HG02943 (cell line): ENCODE data around the gene OSGIN1.

Experiments used
- ATAC-seq: cut with Tn5 transposase; IDR thresholded peaks from one replicate; pipeline ENCODE4 v1.9.1; 2021; ENCODE audit warnings: mild to moderate bottlenecking, low read depth, moderate library complexity; ENCODE audit not compliant: unreplicated experiment

Gene OSGIN1, protein sequence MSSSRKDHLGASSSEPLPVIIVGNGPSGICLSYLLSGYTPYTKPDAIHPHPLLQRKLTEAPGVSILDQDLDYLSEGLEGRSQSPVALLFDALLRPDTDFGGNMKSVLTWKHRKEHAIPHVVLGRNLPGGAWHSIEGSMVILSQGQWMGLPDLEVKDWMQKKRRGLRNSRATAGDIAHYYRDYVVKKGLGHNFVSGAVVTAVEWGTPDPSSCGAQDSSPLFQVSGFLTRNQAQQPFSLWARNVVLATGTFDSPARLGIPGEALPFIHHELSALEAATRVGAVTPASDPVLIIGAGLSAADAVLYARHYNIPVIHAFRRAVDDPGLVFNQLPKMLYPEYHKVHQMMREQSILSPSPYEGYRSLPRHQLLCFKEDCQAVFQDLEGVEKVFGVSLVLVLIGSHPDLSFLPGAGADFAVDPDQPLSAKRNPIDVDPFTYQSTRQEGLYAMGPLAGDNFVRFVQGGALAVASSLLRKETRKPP

DNA sequence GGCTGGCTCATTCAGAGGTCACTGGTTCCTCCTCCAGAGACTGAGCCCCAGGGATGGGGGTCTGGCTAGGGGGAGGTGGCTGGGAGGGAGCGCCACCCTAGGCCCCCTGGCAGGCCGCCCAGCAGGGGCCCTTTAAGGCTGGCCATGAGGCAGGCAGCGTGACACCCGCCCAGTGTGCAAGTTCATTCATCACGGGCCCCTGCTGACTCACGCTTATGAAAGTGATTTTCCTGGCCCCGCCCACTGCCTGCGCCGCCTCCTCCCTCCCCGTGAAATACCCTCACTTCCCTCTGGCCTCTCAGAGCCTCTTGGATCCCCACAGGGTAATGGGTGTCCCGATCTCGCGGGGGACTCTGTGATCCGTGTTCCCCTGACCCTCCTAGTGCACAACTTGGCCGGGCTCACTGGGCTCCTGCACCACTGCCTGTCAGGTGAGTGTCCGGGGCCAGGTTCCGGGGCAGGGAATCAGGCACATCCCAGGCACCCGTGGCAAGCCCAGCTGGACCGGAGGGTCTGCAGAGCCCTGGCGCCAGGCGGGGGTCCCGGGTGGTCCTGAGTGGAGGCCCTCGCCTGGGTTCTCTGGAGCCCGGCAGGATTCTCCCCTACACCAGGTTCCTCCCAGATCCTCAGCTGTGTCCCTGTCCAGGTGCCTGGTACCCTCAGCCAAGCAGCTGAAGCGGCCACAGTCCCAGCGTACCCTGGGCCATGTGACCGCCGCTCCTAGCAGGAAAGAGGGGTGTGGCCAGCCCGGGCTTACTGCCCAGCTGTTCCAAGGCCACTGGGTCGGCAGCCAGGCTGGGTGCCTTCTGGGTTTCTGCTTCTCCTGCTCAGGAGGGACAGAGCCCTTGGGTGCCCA is at the start of gene OSGIN1:
Gene OSGIN1 (plus strand): TSS at position 301 of the 856 bp plus-strand sequence. CDS start 4,432 bp downstream, outside the sequence.
- ATAC-seq, result no peak

DNA sequence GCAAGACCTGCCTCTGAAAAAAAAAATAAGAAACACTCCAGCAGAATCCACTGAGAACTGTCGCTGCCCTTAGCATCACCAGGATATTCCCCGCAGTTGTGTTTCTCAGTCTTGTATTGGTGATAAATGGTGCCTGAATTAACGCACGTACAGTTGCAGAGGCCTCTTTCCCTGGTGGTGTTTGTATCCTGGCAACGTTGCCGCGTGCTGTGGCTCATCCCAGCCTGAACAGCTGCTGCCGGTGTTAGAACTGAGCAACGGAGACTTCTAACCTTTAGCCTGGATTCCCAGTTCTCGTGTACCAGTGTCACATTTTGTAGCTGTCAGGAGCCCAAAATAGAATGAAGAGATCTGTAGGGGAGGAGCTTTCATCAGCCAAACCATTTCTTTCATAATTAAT is 49.3 kb upstream of the OSGIN1 start:
- no peak for ATAC-seq

DNA sequence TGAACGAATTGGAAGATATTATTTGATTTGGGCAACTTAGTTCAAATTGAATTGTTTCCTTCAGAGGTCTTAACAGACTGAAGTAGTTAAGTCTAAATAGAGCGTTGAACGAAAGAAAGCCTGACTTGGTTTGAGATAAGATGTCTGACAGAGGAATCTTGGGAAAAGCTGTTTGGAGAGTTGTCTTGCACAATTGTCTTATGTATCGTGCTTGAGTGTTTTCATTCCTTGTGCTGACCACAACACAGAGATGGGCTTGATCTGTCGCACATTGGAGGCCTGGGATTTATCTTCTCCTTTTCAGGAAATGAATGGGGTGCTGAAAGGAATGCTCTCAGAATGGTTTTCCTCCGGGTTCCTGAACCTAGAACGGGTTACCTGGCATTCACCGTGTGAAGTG is 46.4 kb upstream of the OSGIN1 start:
- ATAC-seq, result no peak

DNA sequence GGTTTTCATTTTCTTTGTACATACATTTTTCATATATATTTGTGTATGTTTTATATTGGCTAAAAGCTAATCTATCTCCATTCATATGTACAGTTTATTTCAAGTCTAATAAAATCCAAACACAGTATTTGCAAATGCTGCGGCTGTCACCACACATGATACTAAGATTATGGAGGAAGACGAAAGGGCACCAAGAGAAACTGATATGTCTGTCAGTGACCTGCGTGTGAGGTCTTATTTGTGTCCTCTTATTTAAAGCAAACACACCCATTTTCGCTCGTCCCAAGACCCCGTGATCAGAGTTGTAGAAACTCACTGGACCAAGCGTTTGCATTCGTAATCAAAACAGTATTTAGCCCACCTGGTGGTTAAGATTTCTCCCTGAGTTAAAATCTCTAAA is 45.9 kb upstream of the OSGIN1 start:
- ATAC-seq, result no peak

DNA sequence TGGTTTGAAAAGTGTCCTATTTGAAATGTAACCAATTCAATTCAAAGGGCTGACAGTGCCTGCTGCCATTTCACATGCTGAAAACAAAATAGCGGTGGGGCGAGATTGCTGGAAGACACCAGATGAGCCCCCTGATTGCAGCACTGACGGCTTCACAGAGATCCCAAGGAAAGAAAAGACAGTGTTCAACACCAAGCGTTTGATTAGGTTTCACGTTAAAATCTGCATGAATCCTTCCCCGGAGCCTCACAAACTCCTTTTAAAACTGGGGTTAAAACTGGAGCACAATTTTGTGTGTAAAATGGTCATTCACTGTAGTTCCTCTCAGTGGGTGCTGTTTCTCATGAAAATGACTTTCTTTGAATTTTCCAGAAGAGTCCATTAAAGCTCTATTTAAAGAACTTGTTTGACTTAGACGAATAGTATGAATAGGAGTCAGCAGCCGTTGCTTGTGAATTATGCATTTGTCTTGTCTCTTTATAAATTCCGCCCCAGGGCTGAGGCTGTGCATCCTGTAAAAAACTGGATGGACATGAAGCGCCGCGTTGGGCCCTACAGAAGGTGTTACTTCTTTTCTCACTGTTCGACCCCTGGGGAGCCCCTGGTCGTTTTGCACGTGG is 45.3 kb upstream of the OSGIN1 start:
- ATAC-seq, result no peak

DNA sequence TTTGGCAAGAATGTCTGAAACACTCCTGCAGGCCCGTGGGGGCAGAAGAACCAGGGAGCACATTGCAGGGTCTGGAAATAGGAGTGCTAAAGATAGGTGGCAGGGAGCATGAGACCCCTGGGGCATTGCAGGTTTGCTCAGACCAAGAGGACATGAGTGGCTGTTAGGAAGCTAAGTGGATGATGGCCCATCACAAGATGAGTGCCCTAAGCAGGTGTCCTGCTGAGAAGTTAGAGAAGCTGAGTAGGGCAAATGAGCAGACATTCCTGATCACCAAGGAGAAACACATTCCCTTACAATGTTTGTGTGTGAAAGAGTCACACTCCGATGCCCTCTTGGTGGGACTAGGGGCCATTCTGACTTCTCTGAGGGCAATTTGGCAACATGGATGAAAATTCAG is 44.2 kb upstream of the OSGIN1 start:
- no peak for ATAC-seq

DNA sequence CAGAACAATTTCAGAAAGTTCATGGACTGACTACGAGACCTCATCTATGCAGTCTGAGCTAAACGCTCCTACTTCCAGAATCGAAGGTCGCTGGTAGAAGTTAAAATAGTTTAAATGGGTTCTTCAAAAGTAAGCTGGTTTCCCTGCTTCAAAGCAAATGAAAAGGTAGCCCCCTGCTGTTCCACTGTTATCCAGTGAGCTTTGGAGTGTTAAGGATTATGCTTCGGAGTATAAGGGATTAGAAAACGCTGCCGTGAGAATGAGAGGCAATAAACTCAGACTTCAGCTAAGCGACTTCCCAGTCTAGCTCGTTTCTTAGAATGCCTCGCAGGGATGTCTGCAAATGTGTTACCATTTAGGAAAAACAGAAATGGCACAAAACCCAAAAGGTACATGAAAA is 41.8 kb upstream of the OSGIN1 start:
- ATAC-seq, result no peak

DNA sequence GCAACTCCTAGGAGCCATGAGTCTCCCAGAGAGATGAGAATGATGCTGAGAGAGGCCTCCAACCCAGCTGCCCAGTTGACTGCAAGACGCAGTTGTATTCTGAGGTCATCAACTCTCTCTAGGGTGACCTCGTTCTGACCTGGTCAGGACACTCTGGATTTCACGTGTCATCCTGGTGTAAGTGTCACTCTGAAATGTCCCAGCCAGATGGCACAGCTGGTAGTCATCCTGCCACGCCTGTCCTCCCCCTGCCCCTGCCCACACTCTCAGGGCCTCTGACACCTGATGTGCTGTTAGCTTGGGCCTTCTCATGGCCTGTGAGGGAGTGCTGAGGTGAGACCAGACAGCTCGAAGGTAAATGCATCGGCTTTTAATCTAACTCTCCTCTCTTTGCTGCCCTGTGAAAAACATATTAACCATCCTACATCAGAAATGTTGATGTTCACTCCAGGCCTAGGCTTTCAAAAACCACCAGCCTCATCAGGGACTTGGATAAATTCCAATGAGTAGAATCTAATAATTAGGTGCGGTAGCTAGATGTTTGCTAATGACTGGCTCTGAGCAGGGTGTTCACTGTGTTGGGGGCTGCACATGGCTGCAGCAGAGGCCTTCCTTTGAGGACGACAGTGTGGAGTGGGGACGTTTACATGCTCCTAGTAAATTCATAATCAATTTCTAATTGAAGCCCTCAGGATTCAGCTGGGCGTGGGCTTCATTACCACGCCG is 40.4 kb upstream of the OSGIN1 start:
- ATAC-seq, result no peak

DNA sequence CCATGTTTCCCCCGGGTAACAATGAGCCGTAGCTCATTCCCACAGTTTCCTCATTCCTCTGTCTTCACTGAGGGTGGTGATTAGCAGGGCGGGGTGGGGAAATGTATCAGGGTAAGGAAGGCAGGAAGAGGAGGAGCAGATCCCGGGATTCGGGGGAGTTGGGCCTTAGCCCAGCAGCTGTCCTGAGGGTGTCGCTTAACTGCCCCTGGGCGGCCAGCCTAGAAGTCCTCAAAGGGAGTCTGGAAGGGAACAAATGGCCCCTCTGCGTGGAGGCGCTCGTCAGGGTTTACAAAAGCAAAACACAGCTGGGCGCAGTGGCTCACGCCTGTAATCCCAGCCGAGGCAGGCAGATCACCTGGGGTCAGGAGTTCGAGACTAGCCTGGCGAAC is 39.8 kb upstream of the OSGIN1 start:
- ATAC-seq, result no peak

DNA sequence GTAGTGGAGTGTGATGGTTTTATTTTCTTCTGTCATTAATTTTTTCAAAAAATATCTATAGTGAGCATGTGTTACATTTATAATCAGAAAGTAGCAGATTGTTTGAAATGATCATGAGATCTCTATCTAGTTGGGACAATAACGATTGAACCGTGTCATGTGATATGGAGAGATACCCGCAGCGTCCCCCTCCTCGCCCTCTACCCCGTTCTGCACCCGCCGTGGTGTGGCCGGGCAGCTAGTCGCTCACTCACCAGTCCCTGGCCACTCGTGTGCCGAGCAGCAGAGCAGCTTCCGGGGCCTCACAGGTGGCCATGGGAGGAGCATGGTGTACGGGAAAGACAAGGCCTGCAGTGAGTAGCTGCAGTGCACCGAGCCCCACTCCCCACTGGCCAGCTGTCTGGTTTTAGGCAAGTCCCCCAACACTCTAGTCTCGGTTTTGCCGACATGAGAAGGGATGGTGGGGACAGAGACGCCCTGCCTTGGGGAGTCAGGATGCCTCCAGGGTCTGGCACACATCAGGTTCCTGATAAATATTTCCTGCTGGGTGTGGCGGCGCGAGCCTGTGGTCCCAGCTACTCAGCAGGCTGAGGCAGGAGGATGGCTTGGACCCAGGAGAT is 38.8 kb upstream of the OSGIN1 start:
- ATAC-seq, result no peak

DNA sequence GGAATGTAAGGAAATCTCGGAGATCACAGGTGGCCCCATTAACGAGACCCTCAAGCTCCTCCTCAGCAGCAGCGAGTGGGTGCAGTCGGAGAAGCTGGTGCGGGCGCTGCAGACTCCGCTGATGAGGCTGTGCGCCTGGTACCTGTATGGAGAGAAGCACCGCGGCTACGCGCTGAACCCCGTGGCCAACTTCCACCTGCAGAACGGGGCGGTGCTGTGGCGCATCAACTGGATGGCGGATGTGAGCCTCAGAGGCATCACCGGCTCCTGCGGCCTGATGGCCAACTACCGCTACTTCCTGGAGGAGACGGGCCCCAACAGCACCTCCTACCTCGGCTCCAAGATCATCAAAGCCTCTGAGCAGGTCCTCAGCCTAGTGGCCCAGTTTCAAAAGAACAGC is 38.0 kb upstream of the OSGIN1 start:
- no peak for ATAC-seq

DNA sequence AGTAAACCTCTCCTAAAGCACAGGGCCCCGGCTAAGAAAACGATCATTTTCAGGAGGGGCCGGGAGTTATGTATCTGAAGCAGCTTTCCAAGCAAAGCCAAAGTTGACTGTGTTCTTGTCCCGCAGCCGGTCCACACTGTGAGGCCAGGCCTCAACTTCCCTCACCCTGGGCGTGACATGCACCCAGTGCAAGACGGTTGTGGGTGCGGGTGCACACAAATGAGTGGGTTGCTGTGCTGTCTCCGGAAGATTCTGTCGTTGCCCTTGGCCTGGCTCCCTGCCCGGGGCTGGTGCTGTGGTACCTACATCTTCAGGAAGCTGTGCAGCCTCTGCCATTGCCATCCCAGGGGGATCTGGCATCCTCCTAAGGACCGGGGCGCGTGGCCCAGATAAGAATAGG is 37.5 kb upstream of the OSGIN1 start:
- no peak for ATAC-seq

DNA sequence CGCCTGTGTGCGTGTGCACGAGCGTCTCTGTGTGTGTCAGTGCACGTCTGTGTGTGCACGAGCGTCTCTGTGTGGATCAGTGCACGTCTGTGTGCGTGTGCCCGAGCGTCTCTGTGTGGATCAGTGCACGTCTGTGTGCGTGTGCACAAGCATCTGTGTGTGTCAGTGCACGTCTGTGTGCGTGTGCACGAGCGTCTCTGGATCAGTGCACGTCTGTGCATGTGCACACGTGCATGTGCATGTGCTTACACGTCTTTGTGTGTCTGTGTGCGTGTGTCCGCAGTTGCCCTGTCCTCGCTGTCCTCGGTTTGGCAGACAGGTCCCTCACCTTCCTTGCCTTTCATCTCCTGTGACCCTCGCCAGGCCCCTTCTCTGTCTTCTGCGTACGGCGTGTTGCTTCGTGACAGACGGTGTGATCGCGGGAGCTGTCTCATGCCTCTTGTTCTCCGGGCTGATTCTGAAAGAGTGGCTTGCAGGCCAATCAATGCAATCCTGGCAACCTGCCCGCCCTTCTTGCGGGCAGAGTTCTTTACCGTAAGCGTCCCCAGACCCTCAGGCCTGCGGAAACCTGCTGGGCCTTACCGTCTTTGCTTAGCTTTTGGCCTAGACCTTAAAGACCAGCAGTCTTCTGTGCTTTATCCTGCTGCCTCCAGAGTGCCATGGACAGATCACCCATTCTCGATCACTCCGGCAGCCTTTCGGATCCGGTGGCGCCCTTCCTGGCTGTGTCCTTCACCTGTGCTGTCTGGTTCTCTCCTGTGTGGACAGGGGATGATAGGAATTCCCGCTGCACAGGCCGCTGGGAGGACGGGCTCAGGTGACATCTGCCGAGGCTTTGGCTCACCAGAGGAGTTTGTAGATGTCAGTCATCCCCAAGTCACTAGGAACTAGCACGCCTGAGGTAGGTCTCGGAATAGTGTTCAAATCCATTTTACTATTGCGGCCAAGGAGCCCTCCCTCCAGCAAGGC is 35.6 kb upstream of the OSGIN1 start:
- no peak for ATAC-seq

DNA sequence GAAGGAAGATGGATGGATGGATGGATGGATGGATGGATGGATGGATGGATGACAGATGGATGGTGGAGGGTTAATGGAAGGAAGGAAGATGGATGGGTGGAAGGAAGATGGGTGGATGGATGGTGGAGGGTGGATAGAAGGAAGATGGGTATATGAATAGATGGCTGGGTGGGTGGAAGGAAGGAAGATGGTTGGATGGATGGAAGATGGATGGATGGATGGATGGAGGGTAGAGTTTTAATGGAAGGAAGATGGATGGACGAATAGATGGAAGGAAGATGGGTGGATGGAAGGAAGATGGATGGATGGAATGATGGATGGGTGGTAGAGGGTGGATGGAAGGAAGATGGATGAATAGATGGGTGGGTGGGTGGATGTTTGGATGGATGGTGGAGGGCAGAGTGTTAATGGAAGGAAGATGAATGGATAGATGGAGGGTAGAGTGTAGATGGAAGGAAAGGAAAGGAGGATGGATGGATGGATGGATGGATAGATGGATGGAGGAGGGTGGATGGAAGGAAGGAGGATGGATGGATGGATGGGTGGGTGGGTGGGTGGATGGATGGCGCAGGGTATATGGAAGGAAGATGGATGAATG is 32.0 kb upstream of the OSGIN1 start:
- no peak for ATAC-seq

DNA sequence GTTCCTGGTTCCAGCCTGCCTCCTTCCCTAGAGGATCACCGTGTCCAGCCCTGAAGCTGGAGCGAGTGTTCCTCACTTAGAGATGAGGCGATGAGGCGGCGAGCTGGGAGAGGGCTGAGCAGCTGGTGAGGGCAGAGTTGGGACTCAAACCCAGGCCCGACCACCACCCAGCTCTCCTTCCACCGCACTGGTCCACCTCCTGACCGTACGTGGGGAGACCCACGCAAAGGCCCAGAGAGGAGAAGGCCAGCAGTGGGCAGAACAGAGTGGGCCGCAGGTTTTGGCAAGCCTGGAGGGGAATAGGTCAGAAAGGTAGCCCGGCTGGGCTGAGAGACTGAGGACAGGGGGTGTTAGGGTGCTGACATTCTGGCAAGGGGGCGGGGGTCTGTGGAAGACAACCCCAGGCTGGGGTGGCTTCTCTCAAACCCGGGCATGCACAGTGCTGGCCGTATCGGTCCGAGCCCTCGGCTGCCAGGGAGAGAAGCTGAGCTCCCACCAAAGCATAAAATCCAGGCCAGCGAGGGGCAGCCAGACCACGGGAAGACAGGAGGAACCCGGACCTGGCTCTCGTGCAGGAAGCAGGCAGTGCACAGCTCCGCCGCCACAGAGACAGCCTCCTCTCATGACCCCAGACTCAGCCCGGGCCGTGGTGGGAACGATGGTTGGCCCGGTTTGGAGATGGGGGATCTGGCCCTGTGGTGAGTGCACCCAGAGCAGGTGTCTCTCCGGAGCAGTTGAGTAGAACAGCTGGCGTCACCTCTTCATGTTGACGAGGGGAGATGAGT is 29.3 kb upstream of the OSGIN1 start:
- ATAC-seq, result no peak

DNA sequence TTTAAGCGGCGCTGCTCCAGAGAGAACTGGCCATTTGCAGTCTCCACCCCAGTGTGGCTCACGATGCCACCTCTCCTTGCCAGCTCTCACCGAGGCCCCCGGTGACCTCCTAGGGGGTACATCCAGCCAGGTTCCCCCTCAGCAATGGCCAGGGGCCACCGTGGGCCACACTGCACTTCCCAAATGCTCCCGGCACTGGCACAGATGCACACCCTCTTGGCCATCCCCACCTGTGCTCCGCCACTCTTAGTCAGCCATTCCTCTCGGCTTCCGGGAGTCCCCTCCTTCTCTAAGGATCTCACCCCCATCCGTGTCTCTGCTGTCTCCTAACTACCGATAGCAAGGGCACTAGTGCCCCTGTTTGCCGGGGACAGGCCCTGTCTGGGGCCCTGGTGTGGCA is 28.4 kb upstream of the OSGIN1 start:
- ATAC-seq, result no peak

DNA sequence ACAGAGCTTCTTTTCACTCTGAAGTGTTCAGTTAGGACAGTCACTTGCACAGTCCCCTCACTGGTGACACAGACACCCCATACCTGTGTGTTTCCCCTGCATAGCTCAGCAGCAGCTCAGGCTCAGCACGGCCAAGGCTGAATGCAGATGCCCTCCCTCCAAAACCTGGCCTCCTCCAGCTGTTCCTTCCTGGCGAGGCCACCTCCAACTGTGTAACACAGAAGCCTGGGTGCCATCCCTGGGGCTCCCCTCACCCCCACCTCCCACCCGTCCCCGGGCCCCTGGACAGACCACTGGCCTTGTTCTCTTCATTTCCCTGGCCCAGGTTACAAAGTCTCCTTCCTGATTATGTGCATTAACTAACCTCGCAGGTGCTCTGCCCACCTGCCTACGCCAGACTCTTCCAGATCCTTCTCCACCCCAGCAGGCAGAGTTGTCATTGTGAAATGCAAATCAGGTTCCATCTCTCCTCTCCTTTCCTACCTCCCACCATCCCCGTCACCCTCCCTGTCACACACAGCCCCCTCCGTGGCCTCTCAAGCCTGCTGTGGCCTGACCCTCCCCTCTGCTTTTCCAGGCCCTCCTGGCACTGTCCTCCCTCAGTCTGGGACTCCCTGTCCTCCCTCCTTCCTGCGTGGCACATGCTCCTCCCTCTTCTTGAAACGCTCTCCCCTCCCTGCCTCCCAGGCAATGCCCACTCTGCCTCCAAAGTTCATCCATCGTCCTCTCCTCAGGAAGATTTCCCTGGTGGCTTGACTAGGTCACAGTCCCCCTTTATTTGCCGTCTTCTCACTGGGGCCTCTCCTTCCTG is 27.7 kb upstream of the OSGIN1 start:
- no peak for ATAC-seq
